Fibroblast of lung (primary cell): ENCODE results near the gene CPT1A.

Experiments
- EZH2 ChIP-seq: IDR thresholded peaks from 2 replicates; pipeline ENCODE4 v1.5.1; 2012; ENCODE audit warnings: low read length, control low read depth, mild to moderate bottlenecking; ENCODE audit errors: missing control alignments
- TF ChIP-seq, protein P1 (sequence below), 2 donors: IDR thresholded peaks in 1 of 2; conservative IDR thresholded peaks in 1 of 2; 1 replicate in 1 of 2; 2 replicates in 1 of 2; pipeline ENCODE4 v1.5.1; 2011 to 2012; ENCODE audit warnings: low read length in 2 of 2, control low read depth in 1 of 2, inconsistent platforms in 1 of 2, low read depth in 1 of 2, mild to moderate bottlenecking in 1 of 2

DNA sequence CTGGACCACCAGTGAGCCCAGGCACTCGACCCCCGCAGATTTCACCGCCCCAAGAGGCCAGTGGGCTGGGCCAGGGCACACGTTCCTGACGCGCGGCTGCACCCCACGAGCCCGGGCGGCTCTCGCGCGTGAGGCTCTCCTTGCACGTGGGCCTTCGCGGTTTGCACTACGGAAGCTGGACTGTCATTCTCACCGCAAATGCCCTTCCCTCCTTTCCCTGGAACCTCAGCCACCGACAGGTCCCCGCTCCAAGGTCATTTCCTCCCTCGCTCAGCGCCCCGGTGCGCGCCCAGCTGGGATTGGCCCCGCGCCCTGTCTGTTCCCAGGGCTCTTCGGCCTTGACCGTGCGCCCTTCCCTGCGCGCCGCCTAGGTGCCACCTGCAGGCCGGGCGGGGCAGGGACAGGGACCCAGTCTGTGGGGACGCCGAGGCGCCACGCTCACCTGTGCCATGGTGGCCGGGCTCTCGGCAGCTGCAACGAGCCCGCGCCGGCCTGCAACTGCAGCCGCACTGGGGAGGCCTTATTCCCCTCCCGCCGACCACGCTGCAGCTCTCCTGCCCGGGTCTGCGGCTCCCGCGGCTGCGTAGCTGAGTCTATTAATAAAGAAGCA lies 2.1 kb upstream of the CPT1A start:
- TF ChIP-seq, protein P1, sequence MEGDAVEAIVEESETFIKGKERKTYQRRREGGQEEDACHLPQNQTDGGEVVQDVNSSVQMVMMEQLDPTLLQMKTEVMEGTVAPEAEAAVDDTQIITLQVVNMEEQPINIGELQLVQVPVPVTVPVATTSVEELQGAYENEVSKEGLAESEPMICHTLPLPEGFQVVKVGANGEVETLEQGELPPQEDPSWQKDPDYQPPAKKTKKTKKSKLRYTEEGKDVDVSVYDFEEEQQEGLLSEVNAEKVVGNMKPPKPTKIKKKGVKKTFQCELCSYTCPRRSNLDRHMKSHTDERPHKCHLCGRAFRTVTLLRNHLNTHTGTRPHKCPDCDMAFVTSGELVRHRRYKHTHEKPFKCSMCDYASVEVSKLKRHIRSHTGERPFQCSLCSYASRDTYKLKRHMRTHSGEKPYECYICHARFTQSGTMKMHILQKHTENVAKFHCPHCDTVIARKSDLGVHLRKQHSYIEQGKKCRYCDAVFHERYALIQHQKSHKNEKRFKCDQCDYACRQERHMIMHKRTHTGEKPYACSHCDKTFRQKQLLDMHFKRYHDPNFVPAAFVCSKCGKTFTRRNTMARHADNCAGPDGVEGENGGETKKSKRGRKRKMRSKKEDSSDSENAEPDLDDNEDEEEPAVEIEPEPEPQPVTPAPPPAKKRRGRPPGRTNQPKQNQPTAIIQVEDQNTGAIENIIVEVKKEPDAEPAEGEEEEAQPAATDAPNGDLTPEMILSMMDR (conservative IDR thresholded peaks at IDR 0.05 in 1 of 2, IDR thresholded peaks at IDR 0.05 in 1 of 2; ENCODE audit: low read depth in 1 of 2, low read length in 2 of 2), result no peak
- TF ChIP-seq EZH2, result no peak
